K562 (cell line): ENCODE data around the gene PLXDC1. TPM values are rescaled to one million over a fixed set of nuclear protein-coding genes. Genes with fewer than 3 reads are reported as not detected.

ENCODE experiments used
- CHD1 ChIP-seq: fragments of 200-600 bp; sonication (generic); IDR thresholded peaks from one replicate; pipeline ENCODE4 v1.6.1; 2012; ENCODE audit warnings: mild to moderate bottlenecking, moderate library complexity, low read length, inconsistent platforms
- E2F3 ChIP-seq: fragments of 250-450 bp; sonication (Bioruptor Pico); IDR thresholded peaks from 2 replicates; pipeline ENCODE4 v1.4.0; 2020; ENCODE audit warnings: mild to moderate bottlenecking
- ETS1 ChIP-seq: conservative IDR thresholded peaks from 2 replicates; pipeline ENCODE4 v1.6.1; 2011; ENCODE audit warnings: low read depth, mild to moderate bottlenecking, low read length; ENCODE audit not compliant: control insufficient read depth
- GABPB2 ChIP-seq: fragments of 250-450 bp; sonication (Bioruptor Pico); conservative IDR thresholded peaks from 2 replicates; pipeline ENCODE4 v1.5.1; 2021; ENCODE audit warnings: mild to moderate bottlenecking
- MAFF ChIP-seq: IDR thresholded peaks from 2 replicates; pipeline ENCODE4 v1.6.1; 2012; ENCODE audit warnings: low read length, improper control_type of control experiment
- MCM2 ChIP-seq: fragments of 450-650 bp; IDR thresholded peaks from 2 replicates; pipeline ENCODE4 v1.6.1; 2017; ENCODE audit warnings: low read depth, mild to moderate bottlenecking
- PRMT5 ChIP-seq: sonication (generic); formaldehyde crosslinking; IDR thresholded peaks from 2 replicates; pipeline ENCODE4 v1.5.0; 2020; ENCODE audit warnings: missing genetic modification reagents
- ZKSCAN3 ChIP-seq: fragments of 250-450 bp; sonication (Bioruptor Pico); IDR thresholded peaks from 2 replicates; pipeline ENCODE4 v1.4.0; 2020
- ZNF184 ChIP-seq: sonication (generic); formaldehyde crosslinking; IDR thresholded peaks from 2 replicates; pipeline ENCODE4 v1.5.0; 2020; ENCODE audit warnings: missing genetic modification reagents
- ZZZ3 ChIP-seq: fragments of 450-650 bp; IDR thresholded peaks from 2 replicates; pipeline ENCODE4 v1.6.1; 2016; ENCODE audit warnings: antibody characterized with exemption, mild to moderate bottlenecking, moderate library complexity
- polyA plus RNA-seq, 8 experiments: library from polyadenylated mRNA; depleted of rRNA in 4 of 8; stranded (reverse) in 5 of 8; unstranded in 3 of 8; fragments of >200 nt; fragmentation: Nextera tagmentation in 2 of 8; fragmentation: Illumina TruSeq in 1 of 8; extraction: Ambion mirVana in 2 of 8; extraction: Trizol in 1 of 8; gene quantifications; 2 replicates each; pipeline versions ENCODE4 v1.2.1 to v1.2.3, GENCODE V29; 2011 to 2014; ENCODE audit warnings: inconsistent platforms in 1 of 8, missing spikeins in 1 of 8
- total RNA-seq, 7 experiments: library from RNA; depleted of rRNA in 6 of 7; stranded (reverse); fragments of >200 nt in 6 of 7; fragmentation: Illumina TruSeq in 2 of 7; extraction: Trizol in 2 of 7; gene quantifications; 2 replicates each; pipeline versions ENCODE4 v1.2.1 to v1.2.3, GENCODE V29; 2011 to 2021; ENCODE audit warnings: low replicate concordance in 1 of 7
- TF ChIP-seq, protein P1 (sequence below): fragments of 450-650 bp; IDR thresholded peaks from 2 replicates; pipeline ENCODE4 v1.6.1; 2018; ENCODE audit not compliant: partially characterized antibody
- TF ChIP-seq, protein P2 (sequence below): fragments of 450-650 bp; IDR thresholded peaks from 2 replicates; pipeline ENCODE4 v1.6.1; 2016; ENCODE audit warnings: low read depth
- TF ChIP-seq, protein P3 (sequence below): fragments of 250-450 bp; sonication (Bioruptor Pico); IDR thresholded peaks from 2 replicates; pipeline ENCODE4 v1.9.0; 2021; ENCODE audit warnings: mild to moderate bottlenecking

Gene PLXDC1
- total and polyA plus RNA-seq, 9 of the 15 experiments (the other 6 are each of a cell fraction or from before 2014, with no cell fraction given): not detected

- TF ChIP-seq, protein P1, sequence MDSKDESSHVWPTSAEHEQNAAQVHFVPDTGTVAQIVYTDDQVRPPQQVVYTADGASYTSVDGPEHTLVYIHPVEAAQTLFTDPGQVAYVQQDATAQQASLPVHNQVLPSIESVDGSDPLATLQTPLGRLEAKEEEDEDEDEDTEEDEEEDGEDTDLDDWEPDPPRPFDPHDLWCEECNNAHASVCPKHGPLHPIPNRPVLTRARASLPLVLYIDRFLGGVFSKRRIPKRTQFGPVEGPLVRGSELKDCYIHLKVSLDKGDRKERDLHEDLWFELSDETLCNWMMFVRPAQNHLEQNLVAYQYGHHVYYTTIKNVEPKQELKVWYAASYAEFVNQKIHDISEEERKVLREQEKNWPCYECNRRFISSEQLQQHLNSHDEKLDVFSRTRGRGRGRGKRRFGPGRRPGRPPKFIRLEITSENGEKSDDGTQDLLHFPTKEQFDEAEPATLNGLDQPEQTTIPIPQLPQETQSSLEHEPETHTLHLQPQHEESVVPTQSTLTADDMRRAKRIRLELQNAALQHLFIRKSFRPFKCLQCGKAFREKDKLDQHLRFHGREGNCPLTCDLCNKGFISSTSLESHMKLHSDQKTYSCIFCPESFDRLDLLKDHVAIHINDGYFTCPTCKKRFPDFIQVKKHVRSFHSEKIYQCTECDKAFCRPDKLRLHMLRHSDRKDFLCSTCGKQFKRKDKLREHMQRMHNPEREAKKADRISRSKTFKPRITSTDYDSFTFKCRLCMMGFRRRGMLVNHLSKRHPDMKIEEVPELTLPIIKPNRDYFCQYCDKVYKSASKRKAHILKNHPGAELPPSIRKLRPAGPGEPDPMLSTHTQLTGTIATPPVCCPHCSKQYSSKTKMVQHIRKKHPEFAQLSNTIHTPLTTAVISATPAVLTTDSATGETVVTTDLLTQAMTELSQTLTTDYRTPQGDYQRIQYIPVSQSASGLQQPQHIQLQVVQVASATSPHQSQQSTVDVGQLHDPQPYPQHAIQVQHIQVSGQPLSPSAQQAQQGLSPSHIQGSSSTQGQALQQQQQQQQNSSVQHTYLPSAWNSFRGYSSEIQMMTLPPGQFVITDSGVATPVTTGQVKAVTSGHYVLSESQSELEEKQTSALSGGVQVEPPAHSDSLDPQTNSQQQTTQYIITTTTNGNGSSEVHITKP: no peak
- TF ChIP-seq ZKSCAN3 (CRISPR knock-in tag): no peak
- TF ChIP-seq ZZZ3: no peak
- peak; percentile 92 for TF ChIP-seq ETS1
- TF ChIP-seq ZNF184 (CRISPR knock-in tag): no peak
- TF ChIP-seq, protein P2, sequence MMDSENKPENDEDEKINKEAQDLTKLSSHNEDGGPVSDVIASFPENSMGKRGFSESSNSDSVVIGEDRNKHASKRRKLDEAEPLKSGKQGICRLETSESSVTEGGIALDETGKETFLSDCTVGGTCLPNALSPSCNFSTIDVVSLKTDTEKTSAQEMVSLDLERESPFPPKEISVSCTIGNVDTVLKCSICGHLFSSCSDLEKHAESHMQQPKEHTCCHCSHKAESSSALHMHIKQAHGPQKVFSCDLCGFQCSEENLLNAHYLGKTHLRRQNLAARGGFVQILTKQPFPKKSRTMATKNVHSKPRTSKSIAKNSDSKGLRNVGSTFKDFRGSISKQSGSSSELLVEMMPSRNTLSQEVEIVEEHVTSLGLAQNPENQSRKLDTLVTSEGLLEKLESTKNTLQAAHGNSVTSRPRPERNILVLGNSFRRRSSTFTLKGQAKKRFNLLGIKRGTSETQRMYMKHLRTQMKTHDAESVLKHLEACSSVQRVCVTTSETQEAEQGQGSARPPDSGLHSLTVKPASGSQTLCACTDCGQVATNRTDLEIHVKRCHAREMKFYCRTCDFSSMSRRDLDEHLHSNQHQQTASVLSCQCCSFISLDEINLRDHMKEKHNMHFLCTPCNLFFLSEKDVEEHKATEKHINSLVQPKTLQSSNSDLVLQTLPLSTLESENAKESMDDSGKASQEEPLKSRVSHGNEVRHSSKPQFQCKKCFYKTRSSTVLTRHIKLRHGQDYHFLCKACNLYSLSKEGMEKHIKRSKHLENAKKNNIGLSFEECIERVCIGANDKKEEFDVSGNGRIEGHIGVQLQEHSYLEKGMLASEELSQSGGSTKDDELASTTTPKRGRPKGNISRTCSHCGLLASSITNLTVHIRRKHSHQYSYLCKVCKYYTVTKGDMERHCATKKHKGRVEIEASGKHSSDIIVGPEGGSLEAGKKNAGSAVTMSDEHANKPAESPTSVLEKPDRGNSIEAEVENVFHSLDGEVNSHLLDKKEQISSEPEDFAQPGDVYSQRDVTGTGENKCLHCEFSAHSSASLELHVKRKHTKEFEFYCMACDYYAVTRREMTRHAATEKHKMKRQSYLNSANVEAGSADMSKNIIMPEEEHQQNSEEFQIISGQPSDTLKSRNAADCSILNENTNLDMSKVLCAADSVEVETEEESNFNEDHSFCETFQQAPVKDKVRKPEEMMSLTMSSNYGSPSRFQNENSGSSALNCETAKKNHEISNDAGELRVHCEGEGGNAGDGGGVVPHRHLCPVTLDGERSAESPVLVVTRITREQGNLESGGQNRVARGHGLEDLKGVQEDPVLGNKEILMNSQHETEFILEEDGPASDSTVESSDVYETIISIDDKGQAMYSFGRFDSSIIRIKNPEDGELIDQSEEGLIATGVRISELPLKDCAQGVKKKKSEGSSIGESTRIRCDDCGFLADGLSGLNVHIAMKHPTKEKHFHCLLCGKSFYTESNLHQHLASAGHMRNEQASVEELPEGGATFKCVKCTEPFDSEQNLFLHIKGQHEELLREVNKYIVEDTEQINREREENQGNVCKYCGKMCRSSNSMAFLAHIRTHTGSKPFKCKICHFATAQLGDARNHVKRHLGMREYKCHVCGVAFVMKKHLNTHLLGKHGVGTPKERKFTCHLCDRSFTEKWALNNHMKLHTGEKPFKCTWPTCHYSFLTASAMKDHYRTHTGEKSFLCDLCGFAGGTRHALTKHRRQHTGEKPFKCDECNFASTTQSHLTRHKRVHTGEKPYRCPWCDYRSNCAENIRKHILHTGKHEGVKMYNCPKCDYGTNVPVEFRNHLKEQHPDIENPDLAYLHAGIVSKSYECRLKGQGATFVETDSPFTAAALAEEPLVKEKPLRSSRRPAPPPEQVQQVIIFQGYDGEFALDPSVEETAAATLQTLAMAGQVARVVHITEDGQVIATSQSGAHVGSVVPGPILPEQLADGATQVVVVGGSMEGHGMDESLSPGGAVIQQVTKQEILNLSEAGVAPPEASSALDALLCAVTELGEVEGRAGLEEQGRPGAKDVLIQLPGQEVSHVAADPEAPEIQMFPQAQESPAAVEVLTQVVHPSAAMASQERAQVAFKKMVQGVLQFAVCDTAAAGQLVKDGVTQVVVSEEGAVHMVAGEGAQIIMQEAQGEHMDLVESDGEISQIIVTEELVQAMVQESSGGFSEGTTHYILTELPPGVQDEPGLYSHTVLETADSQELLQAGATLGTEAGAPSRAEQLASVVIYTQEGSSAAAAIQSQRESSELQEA: peak; percentile 70; the same call in 1 of the 2 replicates
- no peak for TF ChIP-seq PRMT5 (CRISPR knock-in tag)
- TF ChIP-seq GABPB2 (CRISPR knock-in tag): no peak
- no peak for TF ChIP-seq MCM2
- no peak for TF ChIP-seq E2F3 (CRISPR knock-in tag)
- TF ChIP-seq CHD1: no peak
- TF ChIP-seq MAFF: no peak
- TF ChIP-seq, protein P3, sequence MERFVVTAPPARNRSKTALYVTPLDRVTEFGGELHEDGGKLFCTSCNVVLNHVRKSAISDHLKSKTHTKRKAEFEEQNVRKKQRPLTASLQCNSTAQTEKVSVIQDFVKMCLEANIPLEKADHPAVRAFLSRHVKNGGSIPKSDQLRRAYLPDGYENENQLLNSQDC (CRISPR knock-in tag): no peak
Measured at GRCh38 chr17:39153599-39154051, 2.2 kb upstream of the PLXDC1 start (continued).
